Spleen (tissue), 11 donors: ENCODE measurements around the gene RFTN1. TPM values are rescaled to one million over a fixed set of nuclear protein-coding genes. Genes with fewer than 3 reads are reported as not detected.
A peak's percentile ranks its signal among the peaks of the same experiment; 100 is the strongest.

Experiments
- DNase-seq: peaks from one replicate; pipeline ENCODE4 v3.0.0-alpha.2; 2020
- H3K27ac ChIP-seq, 8 donors: fragments of 200-600 bp; sonication (generic) in 7 of 8; 1 replicate in 4 of 8; 2 replicates in 4 of 8; pipeline versions ENCODE4 v1.5.0 to v1.8.0; 2016 to 2021; ENCODE audit warnings: inconsistent platforms in 4 of 8, mild to moderate bottlenecking in 4 of 8, moderate library complexity in 1 of 8
- H3K27me3 ChIP-seq, 7 donors: fragments of 200-600 bp; sonication (generic) in 6 of 7; replicated peaks in 1 of 7; 1 replicate in 4 of 7; 2 replicates in 3 of 7; pipeline versions ENCODE4 v1.5.0 to v1.8.0; 2016 to 2021; ENCODE audit warnings: inconsistent platforms in 3 of 7, mild to moderate bottlenecking in 1 of 7
- H3K36me3 ChIP-seq, 6 donors: fragments of 200-600 bp; sonication (generic) in 5 of 6; 1 replicate in 4 of 6; 2 replicates in 2 of 6; pipeline versions ENCODE4 v1.5.0 to v1.8.0; 2016 to 2021; ENCODE audit warnings: inconsistent platforms in 2 of 6
- H3K4me1 ChIP-seq, 6 donors: fragments of 200-600 bp; sonication (generic) in 5 of 6; 1 replicate in 3 of 6; 2 replicates in 3 of 6; pipeline versions ENCODE4 v1.5.0 to v1.8.0; 2016 to 2021; ENCODE audit warnings: inconsistent platforms in 3 of 6
- H3K4me3 ChIP-seq, 8 donors: fragments of 200-600 bp; sonication (generic) in 7 of 8; 1 replicate in 4 of 8; 2 replicates in 4 of 8; pipeline versions ENCODE4 v1.5.0 to v1.8.0; 2016 to 2021; ENCODE audit warnings: inconsistent platforms in 4 of 8, mild to moderate bottlenecking in 4 of 8, moderate library complexity in 2 of 8
- H3K9me3 ChIP-seq, 8 donors: fragments of 200-600 bp; sonication (generic) in 7 of 8; 1 replicate in 4 of 8; 2 replicates in 4 of 8; pipeline versions ENCODE4 v1.5.0 to v1.8.0; 2016 to 2021; ENCODE audit warnings: inconsistent platforms in 4 of 8
- CTCF ChIP-seq, 11 experiments: fragments of 200-600 bp in 7 of 11; fragments of 450-650 bp in 4 of 11; sonication (generic) in 4 of 11; IDR thresholded peaks in 8 of 11; conservative IDR thresholded peaks in 3 of 11; 1 replicate in 7 of 11; 2 replicates in 4 of 11; pipeline versions ENCODE4 v1.4.0 to v1.8.0; 2016 to 2021; ENCODE audit warnings: antibody characterized with exemption in 11 of 11, inconsistent platforms in 4 of 11, mild to moderate bottlenecking in 1 of 11
- POLR2A ChIP-seq, 3 donors: fragments of 450-650 bp; IDR thresholded peaks; one replicate each; pipeline ENCODE4 v1.5.1; 2017; ENCODE audit warnings: antibody characterized with exemption in 3 of 3, mild to moderate bottlenecking in 1 of 3
- POLR2AphosphoS5 ChIP-seq, 3 donors: sonication (generic); formaldehyde crosslinking; IDR thresholded peaks; one replicate each; pipeline ENCODE4 v1.5.1; 2017; ENCODE audit warnings: antibody characterized with exemption in 3 of 3
- WGBS, 5 donors: extraction: QIAGEN DNeasy Blood & Tissue Kit in 3 of 5; methylation state at CpG; one replicate each; pipeline versions ENCODE4 v1.1.5 to v1.1.7; 2013 to 2018; 5-methylcytosine and 5-hydroxymethylcytosine counted together
- intact Hi-C: fragments of 100-400 bp; cut with DNase I; formaldehyde crosslinking; loops from one replicate; pipeline ENCODE4 v1.15.0; 2023; ENCODE audit warnings: low total_unique reads
- polyA plus RNA-seq, 3 donors: library from polyadenylated mRNA; stranded (reverse); fragments of 200-250 nt; gene quantifications; one replicate each; pipeline ENCODE4 v1.2.1, GENCODE V29; 2013
- total RNA-seq, 7 donors: library from RNA; depleted of rRNA in 3 of 7; stranded (reverse); fragments of >200 nt in 3 of 7; fragmentation: NEBNext Ultra II Directional in 4 of 7; extraction: Animal tissue kit (Norgen Biotek cat#: 25700) in 4 of 7; gene quantifications; one replicate each; pipeline versions ENCODE4 v1.1.0 to v1.2.1, GENCODE V29; 2016 to 2021
- donor health status: healthy with polysubstance abuse.
- donor health status: DM: no; HTN: no; CAD: no; lungs with moderate emphysema.
- donor health status: DM: no; HTN: no; CAD: no.
- donor health status: Bipolar disorder and iron deficiency.
- donor health status: healthy.
- donor health status: DM: no; HTN: no; CAD: no.
- donor health status: DM: yes; HTN: yes; CAD: no.

Gene RFTN1
- total and polyA plus RNA-seq, 10 donors: 30.4 to 106 (median 75.3) TPM

GRCh38 chr3:16298891-16299290, 214.6 kb downstream of the RFTN1 start:
- H3K27ac ChIP-seq: peak overlapping the region in 3 of 8 donors; percentile 75 to 88 (median 80)
- no peak overlapping the region for H3K4me3 ChIP-seq
- intact Hi-C loops: no loop called here
- H3K9me3 ChIP-seq: peaks cover 0 to 3% (median 0%) of the 10 kb centered on the region in 8 donors
- WGBS, 5 donors: 89 to 94% (median 93%) methylated on average over 6 of the region's 6 CpGs
- no peaks in the 10 kb centered on the region for H3K27me3 ChIP-seq
- H3K36me3 ChIP-seq: peaks cover 0 to 83% (median 10%) of the 10 kb centered on the region in 6 donors
- H3K4me1 ChIP-seq: peaks cover 27 to 86% (median 50%) of the 10 kb centered on the region in 6 donors
- no peak for DNase-seq
- TF ChIP-seq POLR2AphosphoS5 (IDR thresholded peaks at IDR 0.05): no peak
- no peak for TF ChIP-seq CTCF (IDR thresholded peaks at IDR 0.05 in 8 of 11, conservative IDR thresholded peaks at IDR 0.05 in 3 of 11)
- TF ChIP-seq POLR2A (IDR thresholded peaks at IDR 0.05): no peak

GRCh38 chr3:16297997-16298885, 215.3 kb downstream of the RFTN1 start:
- intact Hi-C loops: no loop called here

GRCh38 chr3:16295298-16295890, 218.1 kb downstream of the RFTN1 start:
- Histone ChIP-seq H3K27ac (peak overlapping the region in 1 of 8 donors; percentile 47), H3K4me1 (peaks cover 13 to 76% (median 34%) of the 10 kb centered on the region in 6 donors), H3K9me3 (peaks cover 0 to 13% (median 3%) of the 10 kb centered on the region in 8 donors), H3K27me3 (no peaks in the 10 kb centered on the region), H3K36me3 (peaks cover 0 to 55% (median 5%) of the 10 kb centered on the region in 6 donors), H3K4me3 (no peak overlapping the region)
- TF ChIP-seq POLR2AphosphoS5 (IDR thresholded peaks at IDR 0.05) (no peak), POLR2A (IDR thresholded peaks at IDR 0.05) (no peak)
- no peak for DNase-seq
- intact Hi-C loops: no loop called here
- 70 to 84% (median 77%) methylated on average over 3 of the region's 3 CpGs for WGBS, 5 donors

More at GRCh38 chr3:16297997-16298885, 215.3 kb downstream of the RFTN1 start:
- Histone ChIP-seq H3K4me1 (peaks cover 25 to 80% (median 45%) of the 10 kb centered on the region in 6 donors), H3K4me3 (no peak overlapping the region), H3K36me3 (peaks cover 0 to 77% (median 9%) of the 10 kb centered on the region in 6 donors), H3K27ac (peak overlapping the region in 2 of 8 donors; percentile 80 to 88), H3K27me3 (no peaks in the 10 kb centered on the region), H3K9me3 (peaks cover 0 to 9% (median 3%) of the 10 kb centered on the region in 8 donors)
- no peak for DNase-seq
- peak in 1 of 3 donors; percentile 23 for TF ChIP-seq POLR2AphosphoS5 (IDR thresholded peaks at IDR 0.05)
- TF ChIP-seq CTCF (IDR thresholded peaks at IDR 0.05 in 8 of 11, conservative IDR thresholded peaks at IDR 0.05 in 3 of 11): no peak
- WGBS, 5 donors: 82 to 93% (median 86%) methylated on average over 9 of the region's 9 CpGs

- H3K27me3 ChIP-seq: no peaks in the 10 kb centered on the region
- no peak for DNase-seq
- intact Hi-C loops: no loop called here
- 75 to 91% (median 86%) methylated on average over 5 of the region's 5 CpGs for WGBS, 5 donors
- H3K36me3 ChIP-seq: peaks cover 0 to 56% (median 5%) of the 10 kb centered on the region in 6 donors
- peaks cover 19 to 76% (median 34%) of the 10 kb centered on the region in 6 donors for H3K4me1 ChIP-seq
- H3K9me3 ChIP-seq: peaks cover 0 to 13% (median 3%) of the 10 kb centered on the region in 8 donors
- H3K4me3 ChIP-seq: no peak overlapping the region
- H3K27ac ChIP-seq: peak overlapping the region in 1 of 8 donors; percentile 47
- TF ChIP-seq CTCF (IDR thresholded peaks at IDR 0.05 in 8 of 11, conservative IDR thresholded peaks at IDR 0.05 in 3 of 11) (no peak), POLR2AphosphoS5 (IDR thresholded peaks at IDR 0.05) (no peak), POLR2A (IDR thresholded peaks at IDR 0.05) (no peak)
Measured at GRCh38 chr3:16294844-16295243, 218.7 kb downstream of the RFTN1 start.
